IMR-90 (cell line): Measurements from ENCODE around the gene PLCB2. TPM values are rescaled to one million over a fixed set of nuclear protein-coding genes. Genes with fewer than 3 reads are reported as not detected.

Experiments used
- ATAC-seq: fragments of 200-7000 bp; cut with Tn5 transposase; 2 replicates; pipeline ENCODE4 v1.9.1; 2020; ENCODE audit warnings: low read depth, mild to moderate bottlenecking, moderate library complexity
- BruUV-seq: library from RNA; stranded (reverse); fragments of 400-500 nt; replicated peaks from 2 replicates; lab custom pipeline; 2021; lab: Mats Ljungman, UMichigan
- CTCF ChIA-PET: fragments of 300-600 bp; formaldehyde crosslinking; extraction: SDS; loops from one replicate; lab custom pipeline; 2021; ENCODE audit warnings: antibody characterized with exemption; lab: Yijun Ruan, JAX
- POLR2A ChIA-PET: fragments of 300-600 bp; sonication (Branson Sonifier 250); formaldehyde crosslinking; loops from one replicate; lab custom pipeline; 2022; ENCODE audit warnings: antibody characterized with exemption; ENCODE audit not compliant: unreplicated experiment; lab: Charles Lee
- DNase-seq: peaks from one replicate; pipeline ENCODE4 v3.0.0; 2013
- H2AFZ ChIP-seq: replicated peaks from 2 replicates; pipeline ENCODE3; 2013; ENCODE audit warnings: low read length, mild to moderate bottlenecking; ENCODE audit not compliant: poor library complexity
- H2AK5ac ChIP-seq: 2 replicates; pipeline ENCODE4 v1.6.1; 2013; ENCODE audit warnings: low read depth, low read length, inconsistent platforms
- H2AK9ac ChIP-seq: replicated peaks from 2 replicates; pipeline ENCODE3; 2013; ENCODE audit warnings: mild to moderate bottlenecking, low read depth, low read length, moderate library complexity; ENCODE audit not compliant: poor library complexity
- H2BK120ac ChIP-seq: 2 replicates; pipeline ENCODE4 v1.6.1; 2013; ENCODE audit warnings: low read depth, low read length, inconsistent platforms
- H2BK15ac ChIP-seq: 3 replicates; pipeline ENCODE4 v1.6.1; 2013; ENCODE audit warnings: low read depth, low read length, inconsistent platforms
- H2BK20ac ChIP-seq: 2 replicates; pipeline ENCODE4 v1.6.1; 2013; ENCODE audit warnings: low read depth, mild to moderate bottlenecking, inconsistent platforms, low read length, moderate library complexity
- H2BK5ac ChIP-seq: 2 replicates; pipeline ENCODE4 v1.6.1; 2013; ENCODE audit warnings: mild to moderate bottlenecking, low read depth, low read length, inconsistent platforms; ENCODE audit not compliant: poor library complexity, severe bottlenecking
- H3K14ac ChIP-seq: replicated peaks from 2 replicates; pipeline ENCODE4 v1.6.1; 2013; ENCODE audit warnings: low read depth, low read length, inconsistent platforms
- H3K18ac ChIP-seq: 2 replicates; pipeline ENCODE4 v1.6.1; 2013; ENCODE audit warnings: low read depth, low read length, control low read depth
- H3K23ac ChIP-seq: 2 replicates; pipeline ENCODE4 v1.6.1; 2013; ENCODE audit warnings: low read depth, low read length, inconsistent platforms
- H3K27ac ChIP-seq: 2 replicates; pipeline ENCODE4 v1.5.1; 2013; ENCODE audit warnings: mild to moderate bottlenecking, control low read depth, low read length; ENCODE audit not compliant: insufficient read depth
- H3K27me3 ChIP-seq: 2 replicates; pipeline ENCODE4 v1.6.1; 2013; ENCODE audit warnings: low read length; ENCODE audit not compliant: control insufficient read depth, insufficient read depth
- H3K36me3 ChIP-seq: 2 replicates; pipeline ENCODE4 v1.6.1; 2013; ENCODE audit warnings: low read length, mixed read lengths; ENCODE audit not compliant: control insufficient read depth, insufficient read depth
- H3K4ac ChIP-seq: 2 replicates; pipeline ENCODE4 v1.6.1; 2013; ENCODE audit warnings: low read depth, low read length, inconsistent platforms
- H3K4me1 ChIP-seq: 2 replicates; pipeline ENCODE4 v1.6.1; 2013; ENCODE audit warnings: low read length, mixed read lengths; ENCODE audit not compliant: control insufficient read depth, insufficient read depth
- H3K4me2 ChIP-seq: 2 replicates; pipeline ENCODE4 v1.6.1; 2013; ENCODE audit warnings: low read depth, mild to moderate bottlenecking, control low read depth, low read length, moderate library complexity
- H3K4me3 ChIP-seq: 2 replicates; pipeline ENCODE4 v1.5.1; 2013; ENCODE audit warnings: low read depth, mild to moderate bottlenecking, control low read depth, low read length, moderate library complexity; ENCODE audit not compliant: insufficient read depth
- H3K56ac ChIP-seq: 2 replicates; pipeline ENCODE4 v1.6.1; 2013; ENCODE audit warnings: low read length, inconsistent platforms; ENCODE audit not compliant: insufficient read depth; ENCODE audit errors: extremely low read depth
- H3K79me1 ChIP-seq, 2 experiments: 2 replicates each; pipeline ENCODE4 v1.6.1; 2013; ENCODE audit warnings: low read length in 2 of 2, inconsistent platforms in 1 of 2, low read depth in 1 of 2
- H3K9ac ChIP-seq: 2 replicates; pipeline ENCODE4 v1.6.1; 2013; ENCODE audit warnings: low read depth, low read length, control low read depth
- H3K9me1 ChIP-seq: 2 replicates; pipeline ENCODE4 v1.6.1; 2013; ENCODE audit warnings: low read length, inconsistent platforms; ENCODE audit not compliant: insufficient read depth
- H3K9me3 ChIP-seq: 2 replicates; pipeline ENCODE4 v1.6.1; 2013; ENCODE audit warnings: low read length; ENCODE audit not compliant: control insufficient read depth, insufficient read depth
- H4K20me1 ChIP-seq: 2 replicates; pipeline ENCODE4 v1.6.1; 2013; ENCODE audit warnings: low read length, inconsistent platforms; ENCODE audit not compliant: insufficient read depth
- H4K5ac ChIP-seq: 2 replicates; pipeline ENCODE4 v1.6.1; 2013; ENCODE audit warnings: mild to moderate bottlenecking, low read depth, low read length, control low read depth
- H4K8ac ChIP-seq, 2 experiments: 2 replicates each; pipeline ENCODE4 v1.6.1; 2013; ENCODE audit warnings: low read depth in 2 of 2, low read length in 2 of 2, control low read depth in 1 of 2, inconsistent platforms in 1 of 2
- H4K91ac ChIP-seq: 2 replicates; pipeline ENCODE4 v1.6.1; 2013; ENCODE audit warnings: low read depth, low read length, inconsistent platforms; ENCODE audit not compliant: insufficient read depth
- BHLHE40 ChIP-seq: fragments of 150-350 bp; IDR thresholded peaks from 2 replicates; pipeline ENCODE4 v1.6.1; 2016; ENCODE audit warnings: mild to moderate bottlenecking, low read depth, low read length
- CHD1 ChIP-seq: IDR thresholded peaks from 2 replicates; pipeline ENCODE4 v1.6.1; 2012; ENCODE audit warnings: low read depth, low read length, improper control_type of control experiment
- MAFK ChIP-seq: IDR thresholded peaks from 2 replicates; pipeline ENCODE4 v1.6.1; 2012; ENCODE audit warnings: low read depth, low read length, improper control_type of control experiment
- MAZ ChIP-seq: IDR thresholded peaks from 2 replicates; pipeline ENCODE4 v1.6.1; 2012; ENCODE audit warnings: low read depth, mild to moderate bottlenecking, low read length, improper control_type of control experiment, moderate library complexity, borderline replicate concordance
- POLR2A ChIP-seq: IDR thresholded peaks from 2 replicates; pipeline ENCODE4 v1.6.1; 2012; ENCODE audit warnings: mild to moderate bottlenecking, low read depth, low read length
- RAD21 ChIP-seq: IDR thresholded peaks from 2 replicates; pipeline ENCODE4 v1.6.1; 2012; ENCODE audit warnings: low read length, improper control_type of control experiment
- RCOR1 ChIP-seq: IDR thresholded peaks from 2 replicates; pipeline ENCODE4 v1.6.1; 2012; ENCODE audit warnings: mild to moderate bottlenecking, low read length, improper control_type of control experiment; ENCODE audit not compliant: insufficient replicate concordance
- RFX5 ChIP-seq: IDR thresholded peaks from 2 replicates; pipeline ENCODE4 v1.8.0; 2012; ENCODE audit warnings: low read depth, mild to moderate bottlenecking, low read length, moderate library complexity
- SMC3 ChIP-seq: fragments of 150-350 bp; IDR thresholded peaks from 2 replicates; pipeline ENCODE4 v1.6.1; 2016; ENCODE audit warnings: low read depth, mild to moderate bottlenecking, antibody characterized with exemption, low read length, moderate library complexity
- WGBS, 2 experiments: methylation state at CpG; one replicate each; pipeline versions ENCODE4 v1.1.5 to v1.1.7; 2013; ENCODE audit warnings: missing lambda C conversion rate in 2 of 2; ENCODE audit not compliant: insufficient read length in 1 of 2; ENCODE audit errors: extremely low coverage in 2 of 2; 5-methylcytosine and 5-hydroxymethylcytosine counted together
- dilution Hi-C: fragments of 300-500 bp; cut with HindIII; formaldehyde crosslinking; loops from one replicate; pipeline ENCODE4 v1.14.3; 2018; ENCODE audit warnings: low sequenced_read_pairs; ENCODE audit not compliant: unreplicated experiment
- in situ Hi-C: fragments of 300-500 bp; cut with MboI; formaldehyde crosslinking; loops from 3 replicates; pipeline ENCODE4 v1.14.3; 2019; ENCODE audit warnings: low sequenced_read_pairs, inconsistent platforms, mixed read lengths
- intact Hi-C: fragments of 100-400 bp; cut with micrococcal nuclease; formaldehyde crosslinking; loops from 2 replicates; pipeline ENCODE4 v1.10.0; 2022
- polyA plus RNA-seq, 3 experiments: library from polyadenylated mRNA; depleted of rRNA; stranded (reverse); fragments of >200 nt; gene quantifications; 2 replicates each; pipeline ENCODE4 v1.2.3, GENCODE V29; 2012; ENCODE audit warnings: low replicate concordance in 1 of 3
- total RNA-seq: library from RNA; depleted of rRNA; stranded (reverse); fragments of >200 nt; gene quantifications from 2 replicates; pipeline ENCODE4 v1.2.3, GENCODE V29; 2012

PLCB2 gene
- total and polyA plus RNA-seq, 2 of the 4 experiments (the other 2 are of a cell fraction): 0.18 to 1.4 TPM

DNA sequence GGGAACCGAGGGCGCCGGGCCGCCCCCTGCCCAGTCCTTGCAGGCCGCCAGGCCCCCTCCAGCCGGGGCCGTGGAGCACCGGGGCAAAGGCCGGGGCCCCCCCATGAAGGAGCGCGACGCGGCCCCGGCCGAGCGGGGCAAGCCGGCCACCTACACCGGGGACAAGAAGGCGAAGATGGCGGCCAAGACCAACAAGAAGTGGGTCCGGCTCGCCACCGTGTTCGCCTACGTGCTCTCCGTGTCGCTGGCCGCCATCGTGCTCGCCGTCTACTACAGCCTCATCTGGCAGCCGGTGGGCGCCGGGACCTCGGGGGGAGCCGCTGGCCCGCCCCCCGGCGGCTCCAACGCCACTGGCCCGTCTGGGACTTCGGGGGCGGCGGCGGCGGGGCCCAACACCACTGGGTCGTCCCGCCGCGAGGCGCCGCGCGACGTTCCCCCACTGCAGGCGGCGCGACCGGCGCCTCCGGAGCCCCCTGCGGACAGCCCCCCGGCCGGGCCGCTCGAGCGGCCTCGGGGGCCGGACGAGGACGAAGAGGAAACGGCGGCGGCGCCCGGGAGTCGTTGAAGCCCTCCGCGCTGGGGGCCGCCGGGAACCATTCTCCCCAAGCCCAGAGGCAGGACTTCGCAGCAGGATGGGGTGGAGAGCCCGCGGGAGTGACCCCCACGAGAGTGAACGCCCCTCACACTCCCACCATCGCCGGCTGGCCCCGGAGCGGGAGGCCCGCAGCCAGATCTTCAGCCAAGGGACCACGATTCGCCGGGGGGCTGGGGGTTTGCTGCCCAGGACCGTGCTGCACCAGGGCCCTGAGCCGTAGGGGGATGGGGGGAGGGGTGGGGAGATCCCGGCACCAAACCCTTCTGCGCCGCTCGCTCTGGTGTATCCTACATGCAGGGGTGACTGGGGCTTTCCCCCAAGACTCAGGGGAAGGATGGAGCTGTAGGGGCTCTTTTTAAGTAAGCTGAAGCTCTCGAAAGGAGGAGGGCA lies 16.5 kb upstream of the PLCB2 start:
- TF ChIP-seq BHLHE40 (no peak), CHD1 (no peak), RFX5 (no peak), MAFK (no peak), MAZ (no peak), POLR2A (no peak; the same call in 1 of the 2 replicates), RAD21 (no peak), RCOR1 (no peak), SMC3 (no peak)
- no peaks in the 10 kb centered on the region for H3K36me3 ChIP-seq
- peak overlapping the region in 1 of 2 experiments; percentile 37; a peak in 2 of 4 replicates for H4K8ac ChIP-seq
- no TSS peak for BruUV-seq
- H4K5ac ChIP-seq: no peak overlapping the region
- no peak overlapping the region for H2BK15ac ChIP-seq
- peak overlapping the region; percentile 75 for H2AFZ ChIP-seq
- ChIA-PET CTCF (interaction anchor here (1.1 to 1.7 kb wide), 3 partner anchors 14 to 45 kb away, joined by 3 to 4 read pairs (median 4); no protein-coding TSS in a partner anchor), POLR2A (interaction anchor here (0.6 kb wide), 1 partner anchor 58 kb away, joined by 3 read pairs; the partner anchor contains the start of gene KNSTRN)
- dilution Hi-C loops: no loop called here
- H3K4me1 ChIP-seq: peaks cover 30% of the 10 kb centered on the region
- DNase-seq (no peak), ATAC-seq (peak; percentile 2)
- H2BK120ac ChIP-seq: 0 out of 2 replicates have a peak overlapping the region, but pooled peaks have one; percentile 1
- peaks cover 2% of the 10 kb centered on the region for H3K27me3 ChIP-seq
- 0 out of 2 replicates have a peak, but pooled peaks cover 12% of the 10 kb centered on the region for H4K20me1 ChIP-seq
- H2BK5ac ChIP-seq: peak overlapping the region; percentile 70
- peak overlapping the region; percentile 0 for H2AK5ac ChIP-seq
- H4K91ac ChIP-seq: peak overlapping the region; percentile 23
- no peak overlapping the region for H3K18ac ChIP-seq
- peak overlapping the region; percentile 97 for H3K4me2 ChIP-seq
- H3K14ac ChIP-seq: peak overlapping the region; percentile 69; the same call in 1 of the 2 replicates
- no peaks in the 10 kb centered on the region for H3K9me3 ChIP-seq
- H3K9me1 ChIP-seq: peaks cover 11% of the 10 kb centered on the region
- peak overlapping the region; percentile 69 for H3K23ac ChIP-seq
- intact Hi-C loops: loop anchor here (1.0 to 5.0 kb wide), 2 partner anchors 83 to 98 kb away; partner anchors contain the start of gene IVD
- peak overlapping the region; percentile 42; the same call in 1 of the 2 replicates for H3K56ac ChIP-seq
- no peak overlapping the region for H2BK20ac ChIP-seq
- peak overlapping the region; percentile 82 for H3K9ac ChIP-seq
- in situ Hi-C loops: loop anchor here (5.0 kb wide), 1 partner anchor 98 kb away; no protein-coding TSS in a partner anchor
- H3K27ac ChIP-seq: peak overlapping the region; percentile 74; the same call in 1 of the 2 replicates
- H3K79me1 ChIP-seq: peaks cover 30 to 41% of the 10 kb centered on the region in 2 experiments
- WGBS, 2 experiments: 0% methylated on average over 18 of the region's 101 CpGs; no CpG with 5 or more reads in 1 of the 2 experiments
- H3K4me3 ChIP-seq: peak overlapping the region; percentile 89
- H2AK9ac ChIP-seq: peak overlapping the region; percentile 57
- H3K4ac ChIP-seq: peak overlapping the region; percentile 38
